Measurements from ENCODE around the gene LIPJ.

Gene LIPJ, protein sequence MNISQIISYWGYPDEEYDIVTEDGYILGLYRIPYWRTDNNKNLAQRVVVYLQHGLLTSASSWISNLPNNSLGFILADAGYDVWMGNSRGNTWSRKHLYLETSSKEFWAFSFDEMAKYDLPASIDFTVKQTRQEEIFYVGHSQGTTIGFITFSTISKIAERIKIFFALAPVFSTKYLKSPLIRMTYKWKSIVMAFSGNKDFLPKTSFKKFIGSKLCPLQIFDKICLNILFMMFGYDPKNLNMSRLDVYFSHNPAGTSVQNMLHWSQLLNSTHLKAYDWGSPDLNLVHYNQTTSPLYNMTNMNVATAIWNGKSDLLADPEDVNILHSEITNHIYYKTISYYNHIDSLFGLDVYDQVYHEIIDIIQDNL

GRCh38 chr10:88586462-88586861, at the start of gene LIPJ:
Gene LIPJ (plus strand): TSS chr10:88586762. CDS start chr10:88590688, 3,926 bp downstream.
- DNase-seq (ENCODE audit: low read depth in 3 of 3) = no peak

DNA sequence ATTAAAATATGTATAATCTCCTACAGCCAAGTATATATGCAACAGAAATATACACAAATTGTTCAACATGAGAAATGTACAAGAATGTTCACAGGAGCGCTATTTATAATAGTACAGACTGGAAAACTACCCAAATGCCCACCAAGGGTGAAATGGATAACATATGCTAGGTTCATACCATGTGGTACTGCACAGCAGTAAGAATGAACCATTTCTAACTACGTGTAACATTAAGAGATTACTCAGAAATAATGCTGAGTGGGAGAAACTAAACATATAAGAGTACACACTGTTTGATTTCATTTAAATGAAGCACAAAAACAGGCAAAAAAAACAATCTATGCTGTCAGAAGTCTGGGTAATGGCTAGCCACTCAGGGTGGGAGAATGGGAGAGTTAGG, 49.2 kb upstream of the LIPJ start:
- DNase-seq (ENCODE audit: low read depth in 3 of 3) = no peak

GRCh38 chr10:88538048-88538447, 48.5 kb upstream of the LIPJ start:
- DNase-seq (ENCODE audit: low read depth in 3 of 3) = no peak

- no peak for DNase-seq (ENCODE audit: low read depth in 3 of 3)
Observed at GRCh38 chr10:88540351-88540750, 46.2 kb upstream of the LIPJ start.

GRCh38 chr10:88541116-88541626, 45.4 kb upstream of the LIPJ start:
- DNase-seq (ENCODE audit: low read depth in 3 of 3) = no peak

DNA sequence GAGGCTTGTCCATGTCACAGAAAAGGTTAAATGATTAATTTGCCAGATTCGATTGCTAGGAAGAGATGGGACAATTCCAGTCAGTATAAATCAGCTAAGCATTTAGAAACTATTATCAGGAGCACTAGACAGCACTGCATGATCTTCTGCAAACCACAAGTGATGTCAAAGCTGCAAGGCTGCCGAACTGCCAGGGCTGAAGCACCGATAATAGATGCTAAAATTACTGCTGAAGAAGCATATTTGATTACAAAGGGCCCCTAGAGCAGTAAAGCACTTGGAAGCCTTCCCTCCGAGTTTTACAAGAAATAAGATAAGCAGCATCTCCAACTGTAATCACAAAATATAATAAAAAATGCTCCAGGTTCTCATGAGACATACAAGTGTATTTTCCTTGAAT, 44.0 kb upstream of the LIPJ start:
- no peak for DNase-seq (ENCODE audit: low read depth in 3 of 3)

DNA sequence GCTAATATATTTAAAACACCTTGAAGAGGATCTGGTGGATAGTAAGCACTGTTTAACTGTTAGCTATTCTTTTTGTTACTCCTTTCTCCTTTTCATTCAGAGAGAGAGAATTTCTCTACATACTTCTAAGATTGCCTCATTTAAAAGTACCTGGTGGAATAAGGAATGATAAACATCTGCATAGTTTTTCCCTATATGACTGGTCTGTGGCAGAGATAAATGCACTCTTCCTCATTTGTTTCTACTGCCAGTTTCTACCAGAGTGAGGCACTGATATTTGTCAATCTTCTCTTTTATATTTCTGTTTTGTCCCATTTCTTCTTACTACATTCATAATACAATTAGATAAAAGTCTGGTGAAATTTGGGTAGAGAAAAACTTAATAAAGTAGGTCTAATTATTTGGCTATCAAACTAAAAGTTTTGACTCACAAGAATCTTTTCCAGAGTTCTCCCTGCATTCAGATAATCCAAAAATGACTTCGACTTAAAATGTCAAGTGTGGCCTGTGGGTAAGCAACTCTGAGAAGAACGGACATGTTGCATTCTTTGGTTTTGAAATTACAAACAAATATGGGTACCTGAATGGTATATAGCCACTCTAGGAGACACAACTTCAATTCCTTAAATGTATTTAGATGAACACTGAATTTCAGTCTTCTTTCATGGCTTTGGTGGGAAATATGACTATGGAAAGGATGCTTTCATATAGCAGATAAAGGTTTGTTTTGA, 42.3 kb upstream of the LIPJ start:
- DNase-seq (ENCODE audit: low read depth in 3 of 3) = no peak

DNA sequence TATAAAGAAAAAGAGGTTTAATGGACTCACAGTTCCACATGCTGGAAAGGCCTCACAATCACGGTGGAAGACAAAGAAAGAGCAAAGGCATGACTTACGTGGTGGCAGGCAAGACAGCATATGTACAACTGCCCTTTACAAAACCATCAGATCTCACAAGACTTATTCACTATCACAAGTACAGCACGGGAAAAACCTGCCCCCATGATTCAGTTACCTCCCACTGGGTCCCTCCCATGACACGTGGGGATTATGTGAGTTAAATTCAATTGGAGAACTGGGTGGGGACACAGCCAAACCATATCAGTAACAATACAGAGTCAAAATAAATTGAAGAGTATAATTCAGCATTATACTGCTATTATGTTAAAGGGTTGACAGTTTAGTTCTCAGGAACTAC, 41.2 kb upstream of the LIPJ start:
- no peak for DNase-seq (ENCODE audit: low read depth in 3 of 3)

DNA sequence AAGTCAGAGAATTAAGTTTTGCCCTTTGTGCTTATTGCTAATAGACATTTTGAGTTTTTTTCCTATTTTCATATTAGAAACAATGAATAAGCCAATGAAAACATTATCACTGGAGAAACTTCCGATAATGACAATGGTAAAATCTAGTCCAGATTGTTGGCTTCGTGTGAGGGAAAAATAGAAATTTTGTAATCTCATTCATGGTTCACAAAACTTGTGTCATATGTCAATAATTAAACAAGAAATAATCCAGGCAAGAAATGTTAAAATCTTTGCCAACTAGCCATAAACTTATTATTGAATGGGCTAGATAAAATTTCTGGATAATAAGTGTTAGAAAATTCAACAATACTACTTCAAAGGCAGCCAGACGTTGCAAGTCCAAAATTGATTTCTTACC, 40.1 kb upstream of the LIPJ start:
- DNase-seq (ENCODE audit: low read depth in 3 of 3) = no peak

- DNase-seq (ENCODE audit: low read depth in 3 of 3) = no peak
Observed at GRCh38 chr10:88551246-88551645, 35.3 kb upstream of the LIPJ start.

- peak in 1 of 3 experiments; percentile 1 for DNase-seq (ENCODE audit: low read depth in 3 of 3)
Observed at GRCh38 chr10:88553116-88553752, 33.3 kb upstream of the LIPJ start.

DNA sequence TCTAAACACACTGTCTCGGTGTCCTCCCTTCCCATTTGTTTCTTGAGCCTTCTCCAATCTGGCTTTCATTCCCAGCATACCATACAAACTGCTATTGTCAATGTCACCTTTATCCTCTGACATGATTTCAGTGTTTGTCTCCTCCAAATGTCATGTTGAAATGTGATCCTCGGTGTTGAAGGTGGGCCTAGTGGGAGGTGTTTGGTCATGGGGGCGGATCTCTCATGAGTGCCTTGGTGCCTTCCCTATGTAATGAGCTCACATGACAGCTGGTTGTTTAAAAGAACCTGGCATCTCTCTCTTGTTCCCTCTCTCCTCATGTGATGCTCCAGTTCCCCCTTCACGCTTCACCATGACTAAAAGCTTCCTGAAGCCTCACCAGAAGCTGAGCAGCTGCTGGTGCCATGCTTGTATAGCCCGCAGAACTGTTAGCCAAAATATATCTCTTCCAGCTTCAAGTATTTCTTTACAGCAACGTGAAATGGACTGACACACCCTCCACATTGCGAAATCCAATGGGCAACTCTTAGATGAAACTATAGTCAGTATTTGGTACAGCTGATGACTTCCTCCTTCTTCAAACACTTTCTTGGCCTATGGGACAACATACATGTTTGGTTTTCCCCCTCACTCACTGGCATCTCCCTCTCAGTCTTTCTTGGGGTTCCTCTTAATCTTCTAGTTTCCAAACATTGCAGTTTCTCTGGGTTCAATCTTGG, 31.2 kb upstream of the LIPJ start:
- no peak for DNase-seq (ENCODE audit: low read depth in 3 of 3)

GRCh38 chr10:88557256-88557655, 29.3 kb upstream of the LIPJ start:
- DNase-seq (ENCODE audit: low read depth in 3 of 3) = no peak

DNA sequence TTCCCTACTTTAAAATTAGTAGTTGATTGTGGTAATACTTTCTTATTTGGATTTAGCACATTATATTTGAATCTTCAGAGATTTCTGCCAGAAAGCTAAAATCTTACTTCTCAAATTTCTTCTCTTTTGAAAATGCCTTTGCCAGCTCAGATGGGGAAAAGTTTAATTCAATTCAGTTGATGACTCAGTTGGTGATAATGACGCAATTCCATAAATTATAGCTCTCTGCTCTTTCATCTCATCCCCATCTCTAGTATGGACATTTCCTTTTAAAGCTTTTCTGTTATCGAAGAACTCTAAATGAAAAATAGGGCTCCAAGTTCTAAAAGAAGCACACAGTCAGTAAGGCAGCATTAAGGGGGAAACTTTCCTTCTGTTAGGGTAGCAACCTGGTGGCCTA, 28.9 kb upstream of the LIPJ start:
- DNase-seq (ENCODE audit: low read depth in 3 of 3) = no peak

GRCh38 chr10:88562152-88562551, 24.4 kb upstream of the LIPJ start:
- no peak for DNase-seq (ENCODE audit: low read depth in 3 of 3)

DNA sequence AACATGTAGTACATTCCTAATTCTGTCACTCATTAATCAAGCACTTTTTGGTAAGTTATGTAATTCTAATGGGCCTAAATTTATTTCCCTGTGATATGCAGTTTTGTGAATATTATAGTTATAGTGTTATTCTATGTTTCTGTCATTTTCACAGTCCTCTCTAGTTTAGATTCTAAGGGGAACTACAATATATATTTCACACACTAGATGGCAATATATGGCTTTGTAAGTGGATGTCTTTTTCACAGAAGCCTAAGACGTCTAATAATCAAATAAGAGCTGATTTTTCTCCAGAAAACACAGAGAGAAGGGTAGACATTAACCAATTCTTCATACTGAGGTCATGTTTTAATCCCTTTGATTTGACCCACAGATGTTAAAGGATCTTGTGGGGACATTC, 21.5 kb upstream of the LIPJ start:
- DNase-seq (ENCODE audit: low read depth in 3 of 3) = no peak

- no peak for DNase-seq (ENCODE audit: low read depth in 3 of 3)
Observed at GRCh38 chr10:88582411-88582805, 4.2 kb upstream of the LIPJ start.

- DNase-seq (ENCODE audit: low read depth in 3 of 3) = peak; percentile 31 to 56 (median 53)
Observed at GRCh38 chr10:88582806-88583583, 3.6 kb upstream of the LIPJ start, which contains the start of gene RNLS. Gene RNLS (minus strand): TSS chr10:88583318.

DNA sequence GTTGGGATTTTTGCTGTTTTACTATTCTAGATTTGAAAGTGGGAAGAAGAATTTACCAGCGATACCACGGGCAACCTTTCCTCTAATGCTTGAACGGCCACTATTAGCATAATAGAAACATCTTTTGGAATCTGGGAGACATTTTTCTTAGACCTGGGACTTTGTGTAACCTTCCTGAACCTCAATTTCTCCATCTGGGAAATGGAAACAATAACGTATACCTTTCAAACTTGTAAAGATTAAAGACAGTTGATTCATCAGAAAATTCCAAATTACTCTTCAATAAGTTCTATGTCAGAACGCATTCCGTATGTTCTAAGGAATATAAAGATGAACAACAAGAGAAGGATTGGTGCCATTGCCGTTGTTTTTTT, 3.0 kb upstream of the LIPJ start:
- DNase-seq (ENCODE audit: low read depth in 3 of 3) = no peak

GRCh38 chr10:88592381-88592780, 5.8 kb downstream of the LIPJ start:
- no peak for DNase-seq (ENCODE audit: low read depth in 3 of 3)

- DNase-seq (ENCODE audit: low read depth in 3 of 3) = no peak
Observed at GRCh38 chr10:88592906-88593305, 6.3 kb downstream of the LIPJ start.
